ENCODE data around the gene ADAMTS2. TPM values are rescaled to one million over a fixed set of nuclear protein-coding genes. Genes with fewer than 3 reads are reported as not detected.

The ADAMTS2 gene
- total RNA-seq, 1 experiment from 2014 or later = 3.9 TPM

GRCh38 chr5:179207920-179208705, 137.1 kb downstream of the ADAMTS2 start (continued):
- TF ChIP-seq YY1 (IDR thresholded peaks at IDR 0.05; ENCODE audit: extremely low read depth, insufficient replicate concordance, low read depth, low read length) = no peak
- no peak for TF ChIP-seq JUND (IDR thresholded peaks at IDR 0.05)
- TF ChIP-seq MAX (IDR thresholded peaks at IDR 0.05) = no peak
- no peak for TF ChIP-seq SP1 (IDR thresholded peaks at IDR 0.05; ENCODE audit: low read depth)
- TF ChIP-seq POLR2AphosphoS5 (IDR thresholded peaks at IDR 0.05; ENCODE audit: low read depth, low read length) = no peak
- no peak for TF ChIP-seq CBX3 (IDR thresholded peaks at IDR 0.05; ENCODE audit: low read depth)
- TF ChIP-seq TCF7L2 (IDR thresholded peaks at IDR 0.05; ENCODE audit: borderline replicate concordance, extremely low read depth, insufficient read depth, insufficient read length) = no peak
- TF ChIP-seq SIN3A (IDR thresholded peaks at IDR 0.05; ENCODE audit: low read depth) = no peak

GRCh38 chr5:179207470-179207869, 137.8 kb downstream of the ADAMTS2 start:
- CTCF ChIA-PET = no interaction called here

More at GRCh38 chr5:179207470-179207869, 137.8 kb downstream of the ADAMTS2 start:
- Histone ChIP-seq H4K20me1 (ENCODE audit: insufficient read depth) (no peaks in the 10 kb centered on the region), H3K9ac (ENCODE audit: low read length) (no peak overlapping the region), H3K27ac (ENCODE audit: low read depth, low read length) (no peak overlapping the region), H3K36me3 (ENCODE audit: control insufficient read depth in 1 of 2, insufficient read depth in 2 of 2, low read length in 2 of 2) (no peaks in the 10 kb centered on the region), H3K27me3 (ENCODE audit: insufficient read depth, low read length) (no peaks in the 10 kb centered on the region), H3K79me2 (ENCODE audit: insufficient read depth, low read length) (no peaks in the 10 kb centered on the region), H3K4me2 (ENCODE audit: low read length) (no peak overlapping the region), H3K9me2 (ENCODE audit: insufficient read depth) (no peaks in the 10 kb centered on the region), H3K4me1 (ENCODE audit: control insufficient read depth in 1 of 2, insufficient read depth in 2 of 2, low read length in 2 of 2) (peaks cover 0 to 6% of the 10 kb centered on the region in 2 experiments; a peak in 1 of 4 replicates), H2AFZ (ENCODE audit: low read depth, low read length, poor library complexity, severe bottlenecking) (no peak overlapping the region), H3K4me3 (replicated peaks in 1 of 2; ENCODE audit: low read depth in 1 of 2, low read length in 2 of 2) (no peak overlapping the region), H3K9me3 (ENCODE audit: control insufficient read depth in 1 of 2, insufficient read depth in 1 of 2, low read depth in 1 of 2, low read length in 2 of 2) (no peaks in the 10 kb centered on the region)
- no TSS peak for BruUV-seq (replicated peaks)
- no peak for ATAC-seq
- DNase-seq (ENCODE audit: low read depth, low spot score) = no peak
- TF ChIP-seq CTCF (IDR thresholded peaks at IDR 0.05 in 2 of 3, conservative IDR thresholded peaks at IDR 0.05 in 1 of 3; ENCODE audit: borderline replicate concordance in 1 of 3, insufficient read depth in 1 of 3, low read depth in 2 of 3, low read length in 2 of 3) = no peak
- no peak for TF ChIP-seq CBX3 (IDR thresholded peaks at IDR 0.05; ENCODE audit: low read depth)
- TF ChIP-seq ZNF274 (IDR thresholded peaks at IDR 0.05; ENCODE audit: low read depth, low read length) = no peak
- TF ChIP-seq SRF (IDR thresholded peaks at IDR 0.05; ENCODE audit: low read depth) = no peak
- TF ChIP-seq POLR2AphosphoS5 (IDR thresholded peaks at IDR 0.05; ENCODE audit: low read depth, low read length) = no peak
- no peak for TF ChIP-seq YY1 (IDR thresholded peaks at IDR 0.05; ENCODE audit: extremely low read depth, insufficient replicate concordance, low read depth, low read length)
- TF ChIP-seq FOSL1 (IDR thresholded peaks at IDR 0.05; ENCODE audit: low read depth) = no peak
- TF ChIP-seq ZFX (IDR thresholded peaks at IDR 0.05) = no peak
- no peak for TF ChIP-seq SIN3A (IDR thresholded peaks at IDR 0.05; ENCODE audit: low read depth)
- no peak for TF ChIP-seq ELF1 (IDR thresholded peaks at IDR 0.05; ENCODE audit: borderline replicate concordance, low read depth)
- TF ChIP-seq SP1 (IDR thresholded peaks at IDR 0.05; ENCODE audit: low read depth) = no peak
- TF ChIP-seq MAX (IDR thresholded peaks at IDR 0.05) = no peak
- intact Hi-C loops (cut with micrococcal nuclease) = no loop called here
- ChIA-PET RAD21 (ENCODE audit: low non-redundant PET in 1 of 2, low total read pairs in 2 of 2, uncharacterized antibody in 2 of 2, unreplicated experiment in 2 of 2) (no interaction called here), POLR2A (no interaction called here)

All from HCT116 (cell line).